ENCODE measurements around the gene SH3RF2. TPM values are rescaled to one million over a fixed set of nuclear protein-coding genes. Genes with fewer than 3 reads are reported as not detected.

SH3RF2 gene
- total and polyA plus RNA-seq, 10 of the 15 experiments (the other 5 are each of a cell fraction or from before 2014, with no cell fraction given): 0.15 TPM; not detected in 9

- TF ChIP-seq POLR2A (IDR thresholded peaks at IDR 0.05; ENCODE audit: low read depth, low read length) (no peak), SREBF2 (IDR thresholded peaks at IDR 0.05; ENCODE audit: low read length) (no peak), CEBPB (IDR thresholded peaks at IDR 0.05; ENCODE audit: borderline replicate concordance in 1 of 2, low read depth in 2 of 2, low read length in 2 of 2) (no peak), TCF12 (IDR thresholded peaks at IDR 0.05; ENCODE audit: low read depth, low read length) (no peak), CEBPZ (IDR thresholded peaks at IDR 0.05; ENCODE audit: low read depth, low read length) (no peak), TBL1XR1 (IDR thresholded peaks at IDR 0.05; ENCODE audit: low read depth, low read length) (no peak)
Measured at GRCh38 chr5:146060221-146060585, 123.8 kb downstream of the SH3RF2 start (continued).

- H3K27me3 ChIP-seq (replicated peaks in 1 of 2; ENCODE audit: control insufficient read depth in 2 of 2, insufficient read depth in 2 of 2, low read length in 1 of 2): no peaks in the 10 kb centered on the region
- H3K4me1 ChIP-seq (ENCODE audit: control insufficient read depth, insufficient read depth, low read length): peaks cover 20% of the 10 kb centered on the region
- H3K36me3 ChIP-seq (ENCODE audit: control insufficient read depth in 2 of 2, insufficient read depth in 2 of 2, low read length in 1 of 2): no peaks in the 10 kb centered on the region
- intact Hi-C loops (cut with micrococcal nuclease; ENCODE audit: unreplicated experiment): no loop called here
- no peaks in the 10 kb centered on the region for H3K79me2 ChIP-seq (ENCODE audit: control insufficient read depth, insufficient read depth, low read length)
- H3K27ac ChIP-seq (ENCODE audit: control insufficient read depth, insufficient read depth): no peak overlapping the region
- no peak overlapping the region for H2AFZ ChIP-seq (ENCODE audit: control insufficient read depth, low read depth, low read length)
- ChIA-PET CTCF (no interaction called here), POLR2A (no interaction called here), SMC1A (ENCODE audit: uncharacterized antibody, unreplicated experiment) (no interaction called here), RAD21 (ENCODE audit: unreplicated experiment) (no interaction called here)
- 61% methylated on average over 8 of the region's 8 CpGs for WGBS (ENCODE audit: insufficient coverage, insufficient replicate concordance, low lambda C conversion rate, missing lambda C conversion rate)
- in situ Hi-C loops (cut with MboI): no loop called here
- no TSS peak for BruUV-seq (replicated peaks)
- ATAC-seq (0 out of 3 replicates have a peak, but pooled peaks have one; percentile 16), FAIRE-seq (no peak), DNase-seq (ENCODE audit: low read depth, low spot score) (no peak)
- H3K9ac ChIP-seq (ENCODE audit: control insufficient read depth, insufficient read depth, low read length): no peak overlapping the region
- no peak overlapping the region for H3K4me3 ChIP-seq
- H3K4me2 ChIP-seq (ENCODE audit: control insufficient read depth, insufficient read depth): no peak overlapping the region
- H3K9me3 ChIP-seq (replicated peaks; ENCODE audit: control insufficient read depth, insufficient read depth, low read length): no peaks in the 10 kb centered on the region
- no peaks in the 10 kb centered on the region for H4K20me1 ChIP-seq (ENCODE audit: control insufficient read depth, insufficient read depth)
- no peak for TF ChIP-seq POLR2AphosphoS5 (IDR thresholded peaks at IDR 0.05; ENCODE audit: low read length)
- no peak for TF ChIP-seq ZNF207 (IDR thresholded peaks at IDR 0.05; ENCODE audit: borderline replicate concordance)
- no peak for TF ChIP-seq ZBTB40 (IDR thresholded peaks at IDR 0.05; ENCODE audit: borderline replicate concordance)
- TF ChIP-seq ASH2L (IDR thresholded peaks at IDR 0.05; ENCODE audit: borderline replicate concordance, low read depth): no peak
- no peak for TF ChIP-seq RFX5 (IDR thresholded peaks at IDR 0.05; ENCODE audit: low read depth, low read length)
- TF ChIP-seq CREB1 (IDR thresholded peaks at IDR 0.05; ENCODE audit: low read depth): no peak
- TF ChIP-seq GABPA (IDR thresholded peaks at IDR 0.05; ENCODE audit: low read depth): no peak
- TF ChIP-seq ATF2 (IDR thresholded peaks at IDR 0.05; ENCODE audit: low read length): no peak
- no peak for TF ChIP-seq PKNOX1 (IDR thresholded peaks at IDR 0.05)
Measured at GRCh38 chr5:146066968-146067367, 130.6 kb downstream of the SH3RF2 start.

All from GM12878 (cell line).